ENCODE data around the gene FOXJ2.
A peak's percentile ranks its signal among the peaks of the same experiment; 100 is the strongest.
"Not testable (repeated sequence)": the region's sequence is repeated elsewhere in the genome, so short reads cannot be mapped to it uniquely, and the experiment has no call there.

The FOXJ2 gene

GRCh38 chr12:8031017-8031416 lies 1.5 kb upstream of the FOXJ2 start:
- not testable (repeated sequence) for DNase-seq

GRCh38 chr12:8031872-8032241 lies 659 bp upstream of the FOXJ2 start:
- peak; percentile 11 for DNase-seq

- DNase-seq: peak; percentile 63
These were observed 883 bp downstream of the FOXJ2 start for GRCh38 chr12:8033153-8034044.

- no peak for DNase-seq
These were observed 2.3 kb downstream of the FOXJ2 start for GRCh38 chr12:8034802-8035201.

- no peak for DNase-seq
These were observed 3.0 kb downstream of the FOXJ2 start for GRCh38 chr12:8035440-8036010.

GRCh38 chr12:8036346-8036745 lies 3.8 kb downstream of the FOXJ2 start:
- DNase-seq: no peak

GRCh38 chr12:8037046-8037663 lies 4.6 kb downstream of the FOXJ2 start:
- no peak for DNase-seq

- DNase-seq: no peak
These were observed 5.4 kb downstream of the FOXJ2 start for GRCh38 chr12:8037947-8038346.

GRCh38 chr12:8038659-8039114 lies 6.2 kb downstream of the FOXJ2 start:
- peak; percentile 95 for DNase-seq

GRCh38 chr12:8040791-8041190 lies 8.3 kb downstream of the FOXJ2 start:
- DNase-seq: no peak

GRCh38 chr12:8045952-8046944 lies 13.7 kb downstream of the FOXJ2 start:
- peak; percentile 85 for DNase-seq

GRCh38 chr12:8047842-8048241 lies 15.3 kb downstream of the FOXJ2 start:
- no peak for DNase-seq

- no peak for DNase-seq
These were observed 16.4 kb downstream of the FOXJ2 start for GRCh38 chr12:8048906-8049305.

- DNase-seq: no peak
These were observed 18.2 kb downstream of the FOXJ2 start for GRCh38 chr12:8050600-8051250.

- DNase-seq: no peak
These were observed 20.2 kb downstream of the FOXJ2 start for GRCh38 chr12:8052679-8053078.

- no peak for DNase-seq
These were observed 22.3 kb downstream of the FOXJ2 start for GRCh38 chr12:8054816-8055215.

- DNase-seq: no peak
These were observed 24.8 kb downstream of the FOXJ2 start for GRCh38 chr12:8057306-8057705.

- no peak for DNase-seq
These were observed 25.3 kb downstream of the FOXJ2 start for GRCh38 chr12:8057839-8058238.

- DNase-seq: no peak
These were observed 26.0 kb downstream of the FOXJ2 start for GRCh38 chr12:8058506-8058905.

GRCh38 chr12:8064131-8064530 lies 31.6 kb downstream of the FOXJ2 start:
- DNase-seq: no peak

- DNase-seq: no peak
These were observed 33.6 kb downstream of the FOXJ2 start, which contains the start of gene C3AR1 for GRCh38 chr12:8065991-8066594. Gene C3AR1, minus strand, starts transcription at chr12:8066359. Its CDS starts 6,174 bp downstream, at chr12:8060185.

- DNase-seq: no peak
These were observed 37.1 kb downstream of the FOXJ2 start for GRCh38 chr12:8069582-8069981.

All from NCI-H146 (cell line).